Nephron progenitor cell (in vitro differentiated cells): ENCODE measurements around the gene PLEKHM3.

ENCODE experiments used
- DNase-seq: peaks from one replicate; pipeline ENCODE4 v3.0.0; 2021
- H3K27ac Mint-ChIP-seq: 2 replicates; pipeline ENCODE4 v1.8.0; 2021; ENCODE audit warnings: mild to moderate bottlenecking, moderate library complexity, mixed read lengths
- H3K27me3 Mint-ChIP-seq: 2 replicates; pipeline ENCODE4 v1.8.0; 2021; ENCODE audit warnings: mild to moderate bottlenecking, low read depth, mixed read lengths; ENCODE audit not compliant: poor library complexity
- H3K36me3 Mint-ChIP-seq: 2 replicates; pipeline ENCODE4 v1.8.0; 2021; ENCODE audit warnings: low read depth, mixed read lengths
- H3K4me1 Mint-ChIP-seq: 2 replicates; pipeline ENCODE4 v1.8.0; 2021; ENCODE audit warnings: mixed read lengths
- H3K4me3 Mint-ChIP-seq: 2 replicates; pipeline ENCODE4 v1.8.0; 2021; ENCODE audit warnings: mild to moderate bottlenecking, moderate library complexity, mixed read lengths
- H3K9me3 Mint-ChIP-seq: 2 replicates; pipeline ENCODE4 v1.8.0; 2021; ENCODE audit warnings: mild to moderate bottlenecking, moderate library complexity, mixed read lengths
- CTCF ChIP-seq: fragments of 200-600 bp; sonication (generic); IDR thresholded peaks from 2 replicates; pipeline ENCODE4 v1.5.0; 2021; ENCODE audit warnings: antibody characterized with exemption

Gene PLEKHM3

GRCh38 chr2:207819839-207820784 lies 205.2 kb downstream of the PLEKHM3 start:
- H3K27me3 Mint-ChIP-seq: peaks cover 24% of the 10 kb centered on the region
- H3K36me3 Mint-ChIP-seq: peaks cover 12% of the 10 kb centered on the region
- peaks cover 22% of the 10 kb centered on the region for H3K4me1 Mint-ChIP-seq
- no peaks in the 10 kb centered on the region for H3K9me3 Mint-ChIP-seq
- no peak overlapping the region for H3K4me3 Mint-ChIP-seq
- no peak for DNase-seq
- no peak for TF ChIP-seq CTCF
- no peak overlapping the region for H3K27ac Mint-ChIP-seq

- Mint-ChIP-seq H3K9me3 (no peaks in the 10 kb centered on the region), H3K36me3 (peaks cover 12% of the 10 kb centered on the region), H3K4me1 (peaks cover 13% of the 10 kb centered on the region), H3K4me3 (no peak overlapping the region), H3K27ac (no peak overlapping the region), H3K27me3 (peaks cover 24% of the 10 kb centered on the region)
- no peak for DNase-seq
- TF ChIP-seq CTCF: no peak
These were observed 206.1 kb downstream of the PLEKHM3 start for GRCh38 chr2:207819021-207819797.

- H3K27me3 Mint-ChIP-seq: peaks cover 43% of the 10 kb centered on the region
- H3K27ac Mint-ChIP-seq: no peak overlapping the region
- no peaks in the 10 kb centered on the region for H3K9me3 Mint-ChIP-seq
- peaks cover 22% of the 10 kb centered on the region for H3K4me1 Mint-ChIP-seq
- no peaks in the 10 kb centered on the region for H3K36me3 Mint-ChIP-seq
- no peak overlapping the region for H3K4me3 Mint-ChIP-seq
- no peak for DNase-seq
- no peak for TF ChIP-seq CTCF
These were observed 208.8 kb downstream of the PLEKHM3 start for GRCh38 chr2:207816546-207816945.

GRCh38 chr2:207815254-207815653 lies 210.1 kb downstream of the PLEKHM3 start:
- no peak for TF ChIP-seq CTCF
- H3K36me3 Mint-ChIP-seq: no peaks in the 10 kb centered on the region
- no peaks in the 10 kb centered on the region for H3K9me3 Mint-ChIP-seq
- peaks cover 35% of the 10 kb centered on the region for H3K4me1 Mint-ChIP-seq
- H3K4me3 Mint-ChIP-seq: no peak overlapping the region
- no peak for DNase-seq
- H3K27ac Mint-ChIP-seq: no peak overlapping the region
- peaks cover 55% of the 10 kb centered on the region for H3K27me3 Mint-ChIP-seq

GRCh38 chr2:207813942-207814341 lies 211.4 kb downstream of the PLEKHM3 start:
- no peak for TF ChIP-seq CTCF
- H3K4me3 Mint-ChIP-seq: no peak overlapping the region
- peaks cover 40% of the 10 kb centered on the region for H3K4me1 Mint-ChIP-seq
- H3K36me3 Mint-ChIP-seq: no peaks in the 10 kb centered on the region
- H3K27me3 Mint-ChIP-seq: peaks cover 65% of the 10 kb centered on the region
- no peak for DNase-seq
- no peak overlapping the region for H3K27ac Mint-ChIP-seq
- no peaks in the 10 kb centered on the region for H3K9me3 Mint-ChIP-seq
